H1 (cell line): ENCODE data around the gene CYP46A1. TPM values are rescaled to one million over a fixed set of nuclear protein-coding genes. Genes with fewer than 3 reads are reported as not detected.
A peak's percentile ranks its signal among the peaks of the same experiment; 100 is the strongest.

ENCODE experiments used
- ATF2 ChIP-seq: IDR thresholded peaks from 2 replicates; pipeline ENCODE4 v1.6.1; 2012; ENCODE audit warnings: low read length, inconsistent platforms
- BACH1 ChIP-seq: IDR thresholded peaks from 2 replicates; pipeline ENCODE4 v1.6.1; 2012; ENCODE audit warnings: low read length, improper control_type of control experiment
- BCL11A ChIP-seq, 2 experiments: IDR thresholded peaks; one replicate each; pipeline ENCODE4 v1.6.1; 2011; ENCODE audit warnings: low read depth in 2 of 2, low read length in 2 of 2, mild to moderate bottlenecking in 2 of 2
- CBX5 ChIP-seq: fragments of 300-800, 300-1000 bp; sonication (generic); IDR thresholded peaks from 2 replicates; pipeline ENCODE4 v1.7.1; 2016; ENCODE audit warnings: antibody characterized with exemption, low read length, low read depth
- CHD1 ChIP-seq: IDR thresholded peaks from 2 replicates; pipeline ENCODE4 v1.6.1; 2012; ENCODE audit warnings: low read depth, low read length, improper control_type of control experiment
- CHD2 ChIP-seq: IDR thresholded peaks from 2 replicates; pipeline ENCODE4 v1.6.1; 2012; ENCODE audit warnings: low read length, improper control_type of control experiment
- CREB1 ChIP-seq: IDR thresholded peaks from 2 replicates; pipeline ENCODE4 v1.6.1; 2012; ENCODE audit warnings: inconsistent platforms
- CTCF ChIP-seq, 3 experiments: IDR thresholded peaks; 1 replicate in 2 of 3; 2 replicates in 1 of 3; pipeline versions ENCODE4 v1.5.1 to v1.6.1; 2011; ENCODE audit warnings: low read length in 3 of 3, mild to moderate bottlenecking in 3 of 3, inconsistent platforms in 2 of 3, low read depth in 1 of 3, moderate library complexity in 1 of 3; ENCODE audit not compliant: insufficient read depth in 1 of 3; ENCODE audit errors: control extremely low read depth in 1 of 3
- EZH2 ChIP-seq: fragments of 200-600 bp; sonication (generic); IDR thresholded peaks from 2 replicates; pipeline ENCODE4 v1.7.1; 2012; ENCODE audit warnings: low read depth, mild to moderate bottlenecking, moderate library complexity, low read length, inconsistent platforms; ENCODE audit not compliant: severe bottlenecking
- HDAC2 ChIP-seq, 2 experiments: fragments of 300-600 bp in 1 of 2; sonication (generic) in 1 of 2; IDR thresholded peaks; 2 replicates each; pipeline ENCODE4 v1.6.1; 2011 to 2012; ENCODE audit warnings: low read depth in 2 of 2, low read length in 2 of 2, mild to moderate bottlenecking in 2 of 2, moderate library complexity in 2 of 2, borderline replicate concordance in 1 of 2, inconsistent platforms in 1 of 2
- RAD21 ChIP-seq, 2 experiments: IDR thresholded peaks in 1 of 2; conservative IDR thresholded peaks in 1 of 2; 2 replicates each; pipeline ENCODE4 v1.6.1; 2011; ENCODE audit warnings: low read depth in 2 of 2, low read length in 2 of 2, improper control_type of control experiment in 1 of 2, inconsistent platforms in 1 of 2, mild to moderate bottlenecking in 1 of 2, moderate library complexity in 1 of 2
- RFX5 ChIP-seq: IDR thresholded peaks from 2 replicates; pipeline ENCODE4 v1.6.1; 2011; ENCODE audit warnings: low read depth, low read length, improper control_type of control experiment, borderline replicate concordance
- SIN3A ChIP-seq, 2 experiments: IDR thresholded peaks in 1 of 2; conservative IDR thresholded peaks in 1 of 2; 2 replicates each; pipeline ENCODE4 v1.6.1; 2011 to 2012; ENCODE audit warnings: low read length in 2 of 2, improper control_type of control experiment in 1 of 2, low read depth in 1 of 2, mild to moderate bottlenecking in 1 of 2
- TAF7 ChIP-seq: optimal IDR thresholded peaks from 2 replicates; pipeline ENCODE3; 2011; ENCODE audit warnings: low read depth, mild to moderate bottlenecking, inconsistent platforms, low read length, moderate library complexity, borderline replicate concordance
- YY1 ChIP-seq: IDR thresholded peaks from 2 replicates; pipeline ENCODE4 v1.6.1; 2011; ENCODE audit warnings: low read depth, mild to moderate bottlenecking, low read length
- polyA plus RNA-seq, 7 experiments: library from polyadenylated mRNA; depleted of rRNA in 3 of 7; stranded (reverse) in 5 of 7; unstranded in 2 of 7; fragments of >200 nt in 5 of 7; fragments of 200-250 nt in 2 of 7; gene quantifications; 1 replicate in 5 of 7; 2 replicates in 1 of 7; 4 replicates in 1 of 7; pipeline versions ENCODE4 v1.2.1 to v1.2.3, GENCODE V29; 2011 to 2013; ENCODE audit warnings: missing spikeins in 2 of 7, mixed read lengths in 2 of 7
- total RNA-seq: library from RNA; stranded (reverse); fragmentation: NEBNext Ultra II Directional; extraction: Animal tissue kit (Norgen Biotek cat#: 25700); gene quantifications from 2 replicates; pipeline ENCODE4 v1.2.1, GENCODE V29; 2021
- TF ChIP-seq, protein P1 (sequence below): IDR thresholded peaks from 2 replicates; pipeline ENCODE4 v1.6.1; 2012; ENCODE audit warnings: inconsistent platforms

CYP46A1 gene
- total and polyA plus RNA-seq, 2 of the 8 experiments (the other 6 are each of a cell fraction or from before 2014, with no cell fraction given), result 0.41 to 1.3 TPM

DNA sequence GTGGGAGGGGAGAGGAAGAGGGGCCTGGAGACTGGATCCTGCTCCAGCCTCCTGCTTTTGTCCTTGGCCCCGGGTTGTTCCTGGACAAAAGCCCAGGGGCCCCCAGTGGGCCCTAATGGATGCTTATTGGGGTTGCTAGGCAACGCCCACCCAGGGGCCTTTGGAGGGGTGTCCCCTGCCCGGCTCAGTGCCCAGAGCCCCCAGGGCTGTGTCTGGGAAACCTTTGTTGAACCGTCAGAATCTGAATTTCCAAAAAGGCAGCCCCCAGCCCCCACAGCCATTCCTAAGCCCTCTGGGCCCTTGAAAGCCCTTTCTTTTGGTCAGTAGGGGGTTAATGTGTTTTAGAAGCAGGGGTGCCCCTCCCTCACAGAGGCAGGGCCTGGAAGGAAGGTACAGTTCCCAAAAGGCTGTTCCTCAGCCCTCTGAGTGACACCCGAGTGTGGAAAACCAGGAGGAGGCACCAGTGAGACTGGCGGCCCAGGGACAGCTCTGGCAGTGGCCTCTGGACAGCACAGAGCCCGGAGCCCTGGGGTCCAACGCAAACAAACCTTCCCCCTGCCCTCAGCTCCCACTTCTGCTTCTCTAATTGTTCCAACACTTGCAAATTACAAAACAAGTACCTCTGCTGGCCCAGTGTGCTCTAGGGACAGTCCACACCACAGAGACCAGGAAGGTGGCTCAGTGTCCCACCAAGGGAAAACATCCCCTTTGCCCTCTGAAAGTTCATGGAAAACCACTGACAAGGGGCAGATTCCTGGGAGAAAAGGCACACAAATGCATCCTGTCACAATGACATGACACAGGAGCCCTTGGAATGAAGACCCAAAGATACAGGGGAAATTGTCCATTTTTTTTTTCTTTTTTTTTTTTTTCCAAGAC is 19.8 kb upstream of the CYP46A1 start (continued):
- TF ChIP-seq CTCF (IDR thresholded peaks at IDR 0.05; ENCODE audit: control extremely low read depth in 1 of 3, insufficient read depth in 1 of 3, low read depth in 1 of 3, low read length in 3 of 3), result peak in 2 of 3 experiments; percentile 36 to 46; a peak in 3 of 4 replicates
- peak; percentile 88 for TF ChIP-seq ATF2
- peak; percentile 77; the same call in 1 of the 2 replicates for TF ChIP-seq YY1
- TF ChIP-seq CHD2, result peak; percentile 32; the same call in 1 of the 2 replicates
- peak; percentile 68; the same call in 1 of the 2 replicates for TF ChIP-seq CREB1
- TF ChIP-seq RFX5, result no peak
- no peak for TF ChIP-seq BACH1
- peak in 1 of 2 experiments; percentile 90; a peak in 1 of 4 replicates for TF ChIP-seq HDAC2 (IDR thresholded peaks at IDR 0.05; ENCODE audit: borderline replicate concordance in 1 of 2, low read depth in 2 of 2, low read length in 2 of 2)
- TF ChIP-seq TAF7, result peak; percentile 56
- peak; percentile 32 for TF ChIP-seq EZH2
- TF ChIP-seq CBX5, result no peak
- TF ChIP-seq SIN3A (conservative IDR thresholded peaks at IDR 0.05 in 1 of 2, IDR thresholded peaks at IDR 0.05 in 1 of 2; ENCODE audit: low read depth in 1 of 2, low read length in 2 of 2), result peak; percentile 36 to 91; a peak in 2 of 4 replicates
- no peak for TF ChIP-seq CHD1
- TF ChIP-seq, protein P1, sequence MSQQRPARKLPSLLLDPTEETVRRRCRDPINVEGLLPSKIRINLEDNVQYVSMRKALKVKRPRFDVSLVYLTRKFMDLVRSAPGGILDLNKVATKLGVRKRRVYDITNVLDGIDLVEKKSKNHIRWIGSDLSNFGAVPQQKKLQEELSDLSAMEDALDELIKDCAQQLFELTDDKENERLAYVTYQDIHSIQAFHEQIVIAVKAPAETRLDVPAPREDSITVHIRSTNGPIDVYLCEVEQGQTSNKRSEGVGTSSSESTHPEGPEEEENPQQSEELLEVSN, result no peak
- peak; percentile 27 to 62 for TF ChIP-seq BCL11A (IDR thresholded peaks at IDR 0.05; ENCODE audit: low read depth in 2 of 2, low read length in 2 of 2)
- peak in 1 of 2 experiments; percentile 38; a peak in 1 of 4 replicates for TF ChIP-seq RAD21 (IDR thresholded peaks at IDR 0.05 in 1 of 2, conservative IDR thresholded peaks at IDR 0.05 in 1 of 2; ENCODE audit: low read depth in 2 of 2, low read length in 2 of 2)
